Loucy (cell line): ENCODE results near the gene TES.

Experiments
- H2AFZ ChIP-seq: fragments of 200-600 bp; sonication (generic); 2 replicates; pipeline ENCODE4 v1.6.0; 2016; ENCODE audit warnings: antibody characterized with exemption, mild to moderate bottlenecking, low read length, moderate library complexity
- H3F3A ChIP-seq: fragments of 200-600 bp; 2 replicates; pipeline ENCODE4 v1.6.0; 2016; ENCODE audit warnings: antibody characterized with exemption, low read depth, mild to moderate bottlenecking
- H3K27me3 ChIP-seq: fragments of 200-600 bp; sonication (generic); 2 replicates; pipeline ENCODE4 v1.6.1; 2014; ENCODE audit warnings: low read length, mild to moderate bottlenecking; ENCODE audit not compliant: insufficient read depth, poor library complexity, severe bottlenecking
- H3K36me3 ChIP-seq: fragments of 200-600 bp; sonication (generic); 2 replicates; pipeline ENCODE4 v1.6.1; 2016; ENCODE audit warnings: low read length; ENCODE audit not compliant: insufficient read depth
- H3K4me1 ChIP-seq: fragments of 200-600 bp; sonication (generic); 2 replicates; pipeline ENCODE4 v1.5.1; 2014; ENCODE audit warnings: low read length, mild to moderate bottlenecking; ENCODE audit not compliant: insufficient read depth, poor library complexity, severe bottlenecking
- H3K4me2 ChIP-seq: fragments of 200-600 bp; sonication (generic); 2 replicates; pipeline ENCODE4 v1.6.0; 2014; ENCODE audit warnings: antibody characterized with exemption, low read length, low read depth, mild to moderate bottlenecking; ENCODE audit not compliant: poor library complexity, severe bottlenecking
- H3K4me3 ChIP-seq: fragments of 200-600 bp; sonication (generic); 2 replicates; pipeline ENCODE4 v1.5.1; 2014; ENCODE audit warnings: low read length, mild to moderate bottlenecking, mixed read lengths; ENCODE audit not compliant: poor library complexity, severe bottlenecking
- H3K79me2 ChIP-seq: fragments of 200-600 bp; sonication (generic); 2 replicates; pipeline ENCODE4 v1.6.1; 2014; ENCODE audit warnings: low read length; ENCODE audit not compliant: insufficient read depth
- H3K9ac ChIP-seq: fragments of 200-600 bp; sonication (generic); 2 replicates; pipeline ENCODE4 v1.6.0; 2014; ENCODE audit warnings: mild to moderate bottlenecking, low read depth, low read length, moderate library complexity; ENCODE audit not compliant: poor library complexity, severe bottlenecking
- H3K9me2 ChIP-seq: fragments of 200-600 bp; sonication (generic); replicated peaks from 2 replicates; pipeline ENCODE4 v1.6.1; 2016; ENCODE audit warnings: low read depth, low read length, mixed read lengths
- H3K9me3 ChIP-seq: fragments of 200-600 bp; sonication (generic); 2 replicates; pipeline ENCODE4 v1.6.1; 2014; ENCODE audit warnings: mild to moderate bottlenecking, antibody characterized with exemption, low read length, low read depth; ENCODE audit not compliant: insufficient read depth
- H4K20me1 ChIP-seq: fragments of 200-600 bp; sonication (generic); 2 replicates; pipeline ENCODE4 v1.6.0; 2014; ENCODE audit warnings: antibody characterized with exemption, low read length, mild to moderate bottlenecking; ENCODE audit not compliant: insufficient read depth, poor library complexity, severe bottlenecking
- CTCF ChIP-seq: fragments of 200-600 bp; sonication (generic); conservative IDR thresholded peaks from 2 replicates; pipeline ENCODE4 v1.5.1; 2014; ENCODE audit warnings: mild to moderate bottlenecking, antibody characterized with exemption, low read length
- EZH2phosphoT487 ChIP-seq: fragments of 200-600 bp; IDR thresholded peaks from 2 replicates; pipeline ENCODE4 v1.6.1; 2018; ENCODE audit warnings: antibody characterized with exemption, mild to moderate bottlenecking, moderate library complexity, borderline replicate concordance

TES gene

DNA sequence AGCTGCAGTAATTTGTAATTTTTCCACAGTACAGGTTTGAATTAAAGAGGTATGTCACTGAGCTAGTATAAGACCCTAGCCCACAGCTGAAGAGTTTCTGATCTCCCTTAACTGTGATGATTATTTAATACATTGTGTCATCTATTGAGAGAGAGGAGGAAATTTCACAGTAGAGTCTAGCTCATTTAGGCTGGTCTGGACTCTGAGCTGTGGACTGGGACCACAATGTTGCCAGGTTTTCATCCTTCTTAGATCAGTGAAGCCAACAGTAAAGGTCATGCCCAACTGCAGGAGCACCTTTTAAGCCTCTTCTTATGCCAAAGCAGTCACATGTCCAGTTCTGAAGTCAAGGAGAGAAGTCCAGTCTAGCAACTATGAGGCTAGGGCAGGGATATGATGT, 8.9 kb downstream of the TES start:
- no peak overlapping the region for H3K4me2 ChIP-seq
- no peaks in the 10 kb centered on the region for H3F3A ChIP-seq
- H3K27me3 ChIP-seq, result no peaks in the 10 kb centered on the region
- H3K9ac ChIP-seq, result no peak overlapping the region
- no peak overlapping the region for H3K4me3 ChIP-seq
- no peak overlapping the region for H2AFZ ChIP-seq
- peaks cover 14% of the 10 kb centered on the region for H3K4me1 ChIP-seq
- TF ChIP-seq CTCF (no peak), EZH2phosphoT487 (no peak)
- H4K20me1 ChIP-seq, result no peaks in the 10 kb centered on the region
- no peaks in the 10 kb centered on the region for H3K36me3 ChIP-seq
- H3K9me3 ChIP-seq, result no peaks in the 10 kb centered on the region
- H3K79me2 ChIP-seq, result no peaks in the 10 kb centered on the region
- no peaks in the 10 kb centered on the region for H3K9me2 ChIP-seq

GRCh38 chr7:116219834-116220233, 9.5 kb downstream of the TES start:
- H3K4me1 ChIP-seq, result peaks cover 12% of the 10 kb centered on the region
- no peaks in the 10 kb centered on the region for H3F3A ChIP-seq
- no peak for TF ChIP-seq CTCF
- no peak for TF ChIP-seq EZH2phosphoT487
- no peaks in the 10 kb centered on the region for H3K36me3 ChIP-seq
- H3K9me3 ChIP-seq, result no peaks in the 10 kb centered on the region
- H3K4me3 ChIP-seq, result no peak overlapping the region
- H3K9me2 ChIP-seq, result no peaks in the 10 kb centered on the region
- H3K4me2 ChIP-seq, result no peak overlapping the region
- no peak overlapping the region for H2AFZ ChIP-seq
- no peak overlapping the region for H3K9ac ChIP-seq
- H3K79me2 ChIP-seq, result no peaks in the 10 kb centered on the region
- no peaks in the 10 kb centered on the region for H4K20me1 ChIP-seq
- H3K27me3 ChIP-seq, result no peaks in the 10 kb centered on the region

- Histone ChIP-seq H3K79me2 (no peaks in the 10 kb centered on the region), H3K9me3 (no peaks in the 10 kb centered on the region), H4K20me1 (no peaks in the 10 kb centered on the region), H3K27me3 (no peaks in the 10 kb centered on the region), H3K9me2 (no peaks in the 10 kb centered on the region), H3K4me1 (peaks cover 9% of the 10 kb centered on the region), H2AFZ (no peak overlapping the region; the same call in 1 of the 2 replicates), H3F3A (no peaks in the 10 kb centered on the region), H3K9ac (no peak overlapping the region), H3K4me2 (no peak overlapping the region), H3K4me3 (no peak overlapping the region), H3K36me3 (no peaks in the 10 kb centered on the region)
- TF ChIP-seq EZH2phosphoT487 (no peak), CTCF (no peak)
Observed at GRCh38 chr7:116222501-116222900, 12.2 kb downstream of the TES start.
